GM18951 (cell line): ENCODE data around the gene RESF1.
"Not testable (repeated sequence)": the region's sequence is repeated elsewhere in the genome, so short reads cannot be mapped to it uniquely, and the experiment has no call there.

Source experiments
- POLR2A ChIP-seq: IDR thresholded peaks from 4 replicates; pipeline ENCODE4 v1.6.1; 2011; ENCODE audit warnings: mild to moderate bottlenecking; ENCODE audit not compliant: insufficient read length, insufficient read depth; ENCODE audit errors: extremely low read depth
- in situ Hi-C: fragments of 300-500 bp; cut with MboI; formaldehyde crosslinking; loops from one replicate; pipeline ENCODE4 v1.12.0; 2022; ENCODE audit warnings: low sequenced_read_pairs, mixed read lengths, inconsistent platforms; ENCODE audit not compliant: unreplicated experiment

Gene RESF1

GRCh38 chr12:31959161-31959700 lies at the start of gene RESF1:
RESF1 (plus strand) TSS chr12:31959415; CDS start chr12:31980956, 21,541 bp downstream.
- TF ChIP-seq POLR2A: peak; percentile 86

GRCh38 chr12:31914927-31915326 lies 44.3 kb upstream of the RESF1 start:
- TF ChIP-seq POLR2A: no peak
- in situ Hi-C loops: loop anchor here (25.0 kb wide), 1 partner anchor 772 kb away; the partner anchor contains the start of gene DNM1L

More at GRCh38 chr12:31959161-31959700, at the start of gene RESF1:
- in situ Hi-C loops: no loop called here

- no peak for TF ChIP-seq POLR2A
- in situ Hi-C loops: loop anchor here (25.0 kb wide), 1 partner anchor 772 kb away; the partner anchor contains the start of gene DNM1L
Observed at GRCh38 chr12:31915446-31915845, 43.8 kb upstream of the RESF1 start.

GRCh38 chr12:31922341-31923062 lies 36.7 kb upstream of the RESF1 start:
- no peak for TF ChIP-seq POLR2A
- in situ Hi-C loops: loop anchor here (25.0 kb wide), 1 partner anchor 765 kb away; the partner anchor contains the start of gene DNM1L

GRCh38 chr12:31923063-31923412 lies 36.2 kb upstream of the RESF1 start:
- in situ Hi-C loops: loop anchor here (25.0 kb wide), 1 partner anchor 764 kb away; the partner anchor contains the start of gene DNM1L

GRCh38 chr12:31928246-31929026 lies 30.8 kb upstream of the RESF1 start:
- in situ Hi-C loops: no loop called here
- TF ChIP-seq POLR2A: no peak

More at GRCh38 chr12:31923063-31923412, 36.2 kb upstream of the RESF1 start:
- TF ChIP-seq POLR2A: no peak

- in situ Hi-C loops: no loop called here
- no peak for TF ChIP-seq POLR2A
Observed at GRCh38 chr12:31929027-31929526, 30.1 kb upstream of the RESF1 start.

GRCh38 chr12:31931796-31932715 lies 27.2 kb upstream of the RESF1 start:
- TF ChIP-seq POLR2A: no peak
- in situ Hi-C loops: no loop called here

GRCh38 chr12:31944299-31944698 lies 14.9 kb upstream of the RESF1 start:
- no peak for TF ChIP-seq POLR2A
- in situ Hi-C loops: no loop called here

- in situ Hi-C loops: no loop called here
- no peak for TF ChIP-seq POLR2A
Observed at GRCh38 chr12:31947971-31948370, 11.2 kb upstream of the RESF1 start.

- in situ Hi-C loops: not testable (repeated sequence)
Observed at GRCh38 chr12:31948697-31949359, 10.4 kb upstream of the RESF1 start.

- TF ChIP-seq POLR2A: no peak
- in situ Hi-C loops: no loop called here
Observed at GRCh38 chr12:31950088-31950487, 9.1 kb upstream of the RESF1 start.
